Measurements from ENCODE around the gene ALK.

- TF ChIP-seq CTCF (IDR thresholded peaks at IDR 0.05) (no peak), POLR2AphosphoS5 (IDR thresholded peaks at IDR 0.05) (no peak), EP300 (IDR thresholded peaks at IDR 0.05) (no peak)
Measured at GRCh38 chr2:29796446-29796845, 124.9 kb downstream of the ALK start.

Data from esophagus muscularis mucosa (tissue), 4 donors.